Measurements from ENCODE around the gene CCDC180.

GRCh38 chr9:97316904-97317303 lies 9.4 kb downstream of the CCDC180 start:
- TF ChIP-seq POLR2A (IDR thresholded peaks at IDR 0.05; ENCODE audit: low read depth, low read length), result no peak
- no peak for TF ChIP-seq POLR2AphosphoS5 (IDR thresholded peaks at IDR 0.05; ENCODE audit: low read depth, low read length)
- no peak for TF ChIP-seq TAF1 (IDR thresholded peaks at IDR 0.05; ENCODE audit: borderline replicate concordance, low read depth, low read length)
